Activated T-cell treated with anti-CD3 and anti-CD28 coated beads, Interleukin-2, amount 50 U/mL, for 4 hours (primary cell): ENCODE data around the gene EPHX1. TPM values are rescaled to one million over a fixed set of nuclear protein-coding genes. Genes with fewer than 3 reads are reported as not detected.

Experiments used
- ATAC-seq, 2 donors: fragments of 200-7000 bp; cut with Tn5 transposase; one replicate each; pipeline ENCODE4 v1.10.0; 2021
- DNase-seq: peaks from one replicate; pipeline ENCODE4 v3.0.0-alpha.2; 2020
- H3K27me3 Mint-ChIP-seq: one replicate; pipeline ENCODE4 v1.8.0; 2021; ENCODE audit warnings: low read depth, mixed read lengths
- H3K36me3 Mint-ChIP-seq: one replicate; pipeline ENCODE4 v1.8.0; 2022; ENCODE audit warnings: mixed read lengths; ENCODE audit not compliant: insufficient read depth
- H3K4me1 Mint-ChIP-seq: one replicate; pipeline ENCODE4 v1.8.0; 2021; ENCODE audit warnings: low read depth, mixed read lengths
- H3K4me3 Mint-ChIP-seq: one replicate; pipeline ENCODE4 v1.8.0; 2021; ENCODE audit warnings: mild to moderate bottlenecking, moderate library complexity, mixed read lengths
- H3K9me3 Mint-ChIP-seq: one replicate; pipeline ENCODE4 v1.8.0; 2021; ENCODE audit warnings: mixed read lengths
- total RNA-seq, 3 donors: library from RNA; stranded (reverse); gene quantifications; one replicate each; pipeline ENCODE4 v1.2.1, GENCODE V29; 2021

EPHX1 gene
- total RNA-seq, 3 donors from 2014 or later = 1.8 to 2.2 (median 1.9) TPM

GRCh38 chr1:225863167-225863566 is 53.2 kb downstream of the EPHX1 start:
- H3K4me1 Mint-ChIP-seq = peaks cover 32% of the 10 kb centered on the region
- H3K4me3 Mint-ChIP-seq = no peak overlapping the region
- H3K36me3 Mint-ChIP-seq = peaks cover 36% of the 10 kb centered on the region
- no peaks in the 10 kb centered on the region for H3K27me3 Mint-ChIP-seq
- ATAC-seq (no peak), DNase-seq (no peak)
- no peaks in the 10 kb centered on the region for H3K9me3 Mint-ChIP-seq

- Mint-ChIP-seq H3K4me1 (peaks cover 40% of the 10 kb centered on the region), H3K36me3 (peaks cover 36% of the 10 kb centered on the region), H3K4me3 (no peak overlapping the region), H3K9me3 (no peaks in the 10 kb centered on the region), H3K27me3 (no peaks in the 10 kb centered on the region)
- no peak for DNase-seq
- peak; percentile 14 to 19 for ATAC-seq
Observed at GRCh38 chr1:225865514-225865913, 55.6 kb downstream of the EPHX1 start.

- Mint-ChIP-seq H3K4me1 (peaks cover 46% of the 10 kb centered on the region), H3K4me3 (peak overlapping the region; percentile 37), H3K36me3 (peaks cover 39% of the 10 kb centered on the region), H3K9me3 (no peaks in the 10 kb centered on the region), H3K27me3 (no peaks in the 10 kb centered on the region)
- ATAC-seq = peak; percentile 96 to 98
- peak; percentile 70 for DNase-seq
Observed at GRCh38 chr1:225866061-225866837, 56.3 kb downstream of the EPHX1 start.

- H3K36me3 Mint-ChIP-seq = peaks cover 43% of the 10 kb centered on the region
- no peak overlapping the region for H3K4me3 Mint-ChIP-seq
- ATAC-seq (no peak), DNase-seq (no peak)
- H3K27me3 Mint-ChIP-seq = no peaks in the 10 kb centered on the region
- H3K4me1 Mint-ChIP-seq = peaks cover 53% of the 10 kb centered on the region
- H3K9me3 Mint-ChIP-seq = no peaks in the 10 kb centered on the region
Observed at GRCh38 chr1:225866981-225867380, 57.1 kb downstream of the EPHX1 start.

GRCh38 chr1:225868631-225869330 is 58.9 kb downstream of the EPHX1 start:
- DNase-seq (no peak), ATAC-seq (no peak)
- Mint-ChIP-seq H3K36me3 (peaks cover 43% of the 10 kb centered on the region), H3K4me3 (no peak overlapping the region), H3K27me3 (no peaks in the 10 kb centered on the region), H3K4me1 (peaks cover 59% of the 10 kb centered on the region), H3K9me3 (no peaks in the 10 kb centered on the region)

GRCh38 chr1:225870911-225871310 is 61.0 kb downstream of the EPHX1 start:
- H3K9me3 Mint-ChIP-seq = no peaks in the 10 kb centered on the region
- H3K4me1 Mint-ChIP-seq = peaks cover 62% of the 10 kb centered on the region
- H3K27me3 Mint-ChIP-seq = no peaks in the 10 kb centered on the region
- peaks cover 40% of the 10 kb centered on the region for H3K36me3 Mint-ChIP-seq
- no peak for DNase-seq
- H3K4me3 Mint-ChIP-seq = no peak overlapping the region
- ATAC-seq = no peak

- Mint-ChIP-seq H3K4me3 (no peak overlapping the region), H3K9me3 (no peaks in the 10 kb centered on the region), H3K36me3 (peaks cover 35% of the 10 kb centered on the region), H3K27me3 (no peaks in the 10 kb centered on the region), H3K4me1 (peaks cover 62% of the 10 kb centered on the region)
- ATAC-seq (no peak), DNase-seq (no peak)
Observed at GRCh38 chr1:225871359-225872074, 61.6 kb downstream of the EPHX1 start.

GRCh38 chr1:225872075-225872430 is 62.1 kb downstream of the EPHX1 start:
- Mint-ChIP-seq H3K4me3 (no peak overlapping the region), H3K4me1 (peaks cover 60% of the 10 kb centered on the region), H3K36me3 (peaks cover 35% of the 10 kb centered on the region), H3K9me3 (no peaks in the 10 kb centered on the region), H3K27me3 (no peaks in the 10 kb centered on the region)
- no peak for ATAC-seq
- DNase-seq = no peak

- H3K9me3 Mint-ChIP-seq = no peaks in the 10 kb centered on the region
- no peaks in the 10 kb centered on the region for H3K27me3 Mint-ChIP-seq
- H3K4me1 Mint-ChIP-seq = peaks cover 61% of the 10 kb centered on the region
- peaks cover 28% of the 10 kb centered on the region for H3K36me3 Mint-ChIP-seq
- ATAC-seq = no peak
- no peak overlapping the region for H3K4me3 Mint-ChIP-seq
- no peak for DNase-seq
Observed at GRCh38 chr1:225873281-225873850, 63.4 kb downstream of the EPHX1 start.

- peaks cover 26% of the 10 kb centered on the region for H3K36me3 Mint-ChIP-seq
- H3K4me1 Mint-ChIP-seq = peaks cover 65% of the 10 kb centered on the region
- DNase-seq = no peak
Observed at GRCh38 chr1:225874431-225874830, 64.5 kb downstream of the EPHX1 start.

GRCh38 chr1:225875044-225875815 is 65.3 kb downstream of the EPHX1 start:
- Mint-ChIP-seq H3K9me3 (no peaks in the 10 kb centered on the region), H3K4me1 (peaks cover 73% of the 10 kb centered on the region), H3K4me3 (no peak overlapping the region), H3K27me3 (no peaks in the 10 kb centered on the region), H3K36me3 (peaks cover 27% of the 10 kb centered on the region)
- DNase-seq (no peak), ATAC-seq (no peak)

More at GRCh38 chr1:225874431-225874830, 64.5 kb downstream of the EPHX1 start:
- Mint-ChIP-seq H3K9me3 (no peaks in the 10 kb centered on the region), H3K4me3 (no peak overlapping the region), H3K27me3 (no peaks in the 10 kb centered on the region)
- no peak for ATAC-seq

- H3K27me3 Mint-ChIP-seq = no peaks in the 10 kb centered on the region
- peaks cover 73% of the 10 kb centered on the region for H3K4me1 Mint-ChIP-seq
- no peak overlapping the region for H3K4me3 Mint-ChIP-seq
- ATAC-seq = no peak
- H3K9me3 Mint-ChIP-seq = no peaks in the 10 kb centered on the region
- H3K36me3 Mint-ChIP-seq = peaks cover 11% of the 10 kb centered on the region
- no peak for DNase-seq
Observed at GRCh38 chr1:225876900-225877510, 67.1 kb downstream of the EPHX1 start.

GRCh38 chr1:225877580-225877979 is 67.7 kb downstream of the EPHX1 start:
- Mint-ChIP-seq H3K36me3 (peaks cover 10% of the 10 kb centered on the region), H3K9me3 (no peaks in the 10 kb centered on the region), H3K4me1 (peaks cover 72% of the 10 kb centered on the region), H3K27me3 (no peaks in the 10 kb centered on the region), H3K4me3 (no peak overlapping the region)
- DNase-seq (no peak), ATAC-seq (no peak)
